ENCODE measurements around the gene SIAH1. TPM values are rescaled to one million over a fixed set of nuclear protein-coding genes. Genes with fewer than 3 reads are reported as not detected.
"Not testable (repeated sequence)": the region's sequence is repeated elsewhere in the genome, so short reads cannot be mapped to it uniquely, and the experiment has no call there.

The SIAH1 gene
- total RNA-seq, 1 experiment from 2014 or later: 33.2 TPM

- Histone ChIP-seq H2BK20ac (ENCODE audit: low read depth, low read length, poor library complexity, severe bottlenecking) (no peak overlapping the region), H2BK5ac (ENCODE audit: insufficient read length, low read length) (no peak overlapping the region), H3K4me1 (ENCODE audit: insufficient read depth, low read length) (no peaks in the 10 kb centered on the region), H3K27me3 (ENCODE audit: insufficient read depth, low read length) (no peaks in the 10 kb centered on the region), H4K8ac (replicated peaks; ENCODE audit: insufficient read length, low read depth, low read length) (no peak overlapping the region), H3K14ac (ENCODE audit: insufficient read depth, low read length) (no peak overlapping the region), H2BK12ac (ENCODE audit: insufficient read length, low read depth, low read length) (no peak overlapping the region), H2AFZ (ENCODE audit: low read length) (no peak overlapping the region), H3K4me2 (ENCODE audit: insufficient read depth, insufficient read length, low read length) (no peak overlapping the region), H3K9me3 (ENCODE audit: control insufficient read depth, low read depth, low read length) (no peaks in the 10 kb centered on the region), H3K4ac (ENCODE audit: low read depth, low read length) (no peak overlapping the region), H3K79me1 (ENCODE audit: insufficient read depth, low read depth, low read length, poor library complexity, severe bottlenecking) (no peaks in the 10 kb centered on the region), H2BK15ac (ENCODE audit: low read depth, low read length) (no peak overlapping the region), H2AK5ac (ENCODE audit: insufficient read length, low read length) (no peak overlapping the region), H3K18ac (ENCODE audit: insufficient read length, low read depth, low read length) (no peak overlapping the region), H3K9ac (ENCODE audit: extremely low read depth, insufficient read length, low read length) (no peak overlapping the region), H4K5ac (ENCODE audit: insufficient read length, low read depth, low read length) (no peak overlapping the region), H4K91ac (ENCODE audit: insufficient read length, low read depth, low read length) (no peak overlapping the region), H3K23me2 (ENCODE audit: insufficient read length, low read depth, low read length, poor library complexity, severe bottlenecking) (no peaks in the 10 kb centered on the region), H3K27ac (ENCODE audit: insufficient read length, low read depth, low read length) (no peak overlapping the region), H2BK120ac (ENCODE audit: low read depth, low read length, poor library complexity, severe bottlenecking) (no peak overlapping the region), H3K56ac (ENCODE audit: insufficient read length, low read depth, low read length) (no peak overlapping the region), H3K23ac (ENCODE audit: insufficient read length, low read depth, low read length) (no peak overlapping the region), H4K20me1 (ENCODE audit: control insufficient read depth, insufficient read depth, insufficient read length) (no peaks in the 10 kb centered on the region), H3K79me2 (ENCODE audit: insufficient read depth, low read length) (no peaks in the 10 kb centered on the region), H3T11ph (ENCODE audit: low read length) (no peak overlapping the region)
- Mint-ChIP-seq H3K9me3 (peaks cover 5 to 8% of the 10 kb centered on the region in 2 experiments; a peak in 2 of 5 replicates), H3K27ac (no peak overlapping the region; a peak in 1 of 7 replicates), H3K4me1 (no peaks in the 10 kb centered on the region), H3K27me3 (ENCODE audit: low read depth) (no peaks in the 10 kb centered on the region; the same call in 1 of the 2 replicates), H3K4me3 (no peak overlapping the region), H3K36me3 (ENCODE audit: insufficient read depth in 1 of 3, low read depth in 3 of 3) (peaks cover 0 to 7% (median 0%) of the 10 kb centered on the region in 3 experiments; a peak in 2 of 7 replicates)
- no peak for TF ChIP-seq CTCF (conservative IDR thresholded peaks at IDR 0.05)
- DNase-seq: no peak
- no CpG with 5 or more reads among the region's 1 CpG for WGBS (ENCODE audit: extremely low coverage, insufficient read length, low lambda C conversion rate)
These were observed 35.2 kb upstream of the SIAH1 start for GRCh38 chr16:48420437-48420836.

- H3K4me2 ChIP-seq (ENCODE audit: insufficient read depth, insufficient read length, low read length); H2AFZ ChIP-seq (ENCODE audit: low read length); H3K9ac ChIP-seq (ENCODE audit: extremely low read depth, insufficient read length, low read length); H3K4me1 Mint-ChIP-seq; H3K4me3 Mint-ChIP-seq; H3K79me1 ChIP-seq (ENCODE audit: insufficient read depth, low read depth, low read length, poor library complexity, severe bottlenecking); H3K36me3 Mint-ChIP-seq (ENCODE audit: insufficient read depth in 1 of 3, low read depth in 3 of 3); H2BK120ac ChIP-seq (ENCODE audit: low read depth, low read length, poor library complexity, severe bottlenecking); H2AK5ac ChIP-seq (ENCODE audit: insufficient read length, low read length); H3T11ph ChIP-seq (ENCODE audit: low read length); H3K27me3 ChIP-seq (ENCODE audit: insufficient read depth, low read length); H4K8ac ChIP-seq (replicated peaks; ENCODE audit: insufficient read length, low read depth, low read length); H2BK12ac ChIP-seq (ENCODE audit: insufficient read length, low read depth, low read length); H3K23ac ChIP-seq (ENCODE audit: insufficient read length, low read depth, low read length); H2BK20ac ChIP-seq (ENCODE audit: low read depth, low read length, poor library complexity, severe bottlenecking); H3K23me2 ChIP-seq (ENCODE audit: insufficient read length, low read depth, low read length, poor library complexity, severe bottlenecking); H3K18ac ChIP-seq (ENCODE audit: insufficient read length, low read depth, low read length); H4K91ac ChIP-seq (ENCODE audit: insufficient read length, low read depth, low read length); H3K56ac ChIP-seq (ENCODE audit: insufficient read length, low read depth, low read length); H3K27me3 Mint-ChIP-seq (ENCODE audit: low read depth); H3K14ac ChIP-seq (ENCODE audit: insufficient read depth, low read length); H2BK15ac ChIP-seq (ENCODE audit: low read depth, low read length); H4K5ac ChIP-seq (ENCODE audit: insufficient read length, low read depth, low read length); H3K4me1 ChIP-seq (ENCODE audit: insufficient read depth, low read length); H3K9me3 ChIP-seq (ENCODE audit: control insufficient read depth, low read depth, low read length); H3K79me2 ChIP-seq (ENCODE audit: insufficient read depth, low read length); H3K27ac Mint-ChIP-seq; H2BK5ac ChIP-seq (ENCODE audit: insufficient read length, low read length); H4K20me1 ChIP-seq (ENCODE audit: control insufficient read depth, insufficient read depth, insufficient read length); H3K4ac ChIP-seq (ENCODE audit: low read depth, low read length); H3K9me3 Mint-ChIP-seq; H3K27ac ChIP-seq (ENCODE audit: insufficient read length, low read depth, low read length); DNase-seq: not testable (repeated sequence)
- WGBS (ENCODE audit: extremely low coverage, insufficient read length, low lambda C conversion rate): no CpG with 5 or more reads among the region's 29 CpGs
These were observed 31.4 kb upstream of the SIAH1 start for GRCh38 chr16:48416617-48417016.
